ENCODE measurements around the gene ANKS1A.

The ANKS1A gene

GRCh38 chr6:34961574-34961973 lies 72.5 kb downstream of the ANKS1A start:
- no peak for DNase-seq (ENCODE audit: low read depth)
- H3K4me3 ChIP-seq (ENCODE audit: low read depth, low read length), result no peak overlapping the region
- TF ChIP-seq CTCF (conservative IDR thresholded peaks at IDR 0.05; ENCODE audit: low read depth, low read length), result no peak

- no peak for TF ChIP-seq CTCF (conservative IDR thresholded peaks at IDR 0.05; ENCODE audit: low read depth, low read length)
- DNase-seq (ENCODE audit: low read depth), result no peak
- no peak overlapping the region for H3K4me3 ChIP-seq (ENCODE audit: low read depth, low read length)
Observed at GRCh38 chr6:34964564-34964963, 75.5 kb downstream of the ANKS1A start.

DNA sequence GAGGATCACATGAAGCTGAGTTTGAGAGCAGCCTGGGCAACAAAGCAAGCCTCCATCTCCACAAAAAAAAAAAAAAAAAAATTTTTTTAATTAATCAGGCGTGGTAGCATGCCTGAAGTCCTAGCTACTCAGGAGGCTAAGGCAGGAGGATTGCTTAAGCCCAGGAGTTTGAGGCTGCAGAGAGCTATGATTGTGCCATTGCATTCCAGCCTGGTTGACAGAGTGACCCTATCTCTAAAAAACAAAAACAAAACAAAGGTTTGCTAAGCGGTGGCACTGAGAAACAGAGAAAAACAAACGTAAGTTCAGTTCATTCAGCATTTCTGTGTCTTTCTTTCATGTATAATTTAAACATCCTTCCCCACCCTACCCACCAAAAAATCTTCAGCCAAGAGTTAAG lies 78.4 kb downstream of the ANKS1A start:
- DNase-seq (ENCODE audit: low read depth), result no peak
- no peak overlapping the region for H3K4me3 ChIP-seq (ENCODE audit: low read depth, low read length)
- no peak for TF ChIP-seq CTCF (conservative IDR thresholded peaks at IDR 0.05; ENCODE audit: low read depth, low read length)

GRCh38 chr6:34969662-34970265 lies 80.7 kb downstream of the ANKS1A start:
- H3K4me3 ChIP-seq (ENCODE audit: low read depth, low read length), result no peak overlapping the region
- TF ChIP-seq CTCF (conservative IDR thresholded peaks at IDR 0.05; ENCODE audit: low read depth, low read length), result no peak
- DNase-seq (ENCODE audit: low read depth), result peak; percentile 30

DNA sequence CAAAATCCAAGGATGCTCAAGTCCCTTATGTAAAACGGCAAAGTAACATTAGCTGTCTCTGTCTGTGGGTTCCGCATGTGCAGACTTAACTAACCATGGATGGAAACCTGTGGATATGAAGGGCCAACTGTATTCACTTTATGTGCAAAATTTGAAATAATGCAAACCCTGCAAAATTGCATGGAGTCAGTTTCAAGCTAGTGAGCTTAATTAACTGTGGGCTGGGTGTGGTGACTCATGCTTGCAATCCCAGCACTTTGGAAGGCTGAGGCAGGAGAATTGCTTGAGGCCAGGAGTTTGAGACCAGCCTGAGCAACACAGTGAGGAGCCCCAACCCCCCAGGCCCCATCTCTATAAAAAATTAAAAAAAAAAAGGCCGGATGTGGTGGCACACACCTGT lies 81.4 kb downstream of the ANKS1A start:
- H3K4me3 ChIP-seq (ENCODE audit: low read depth, low read length), result no peak overlapping the region
- no peak for TF ChIP-seq CTCF (conservative IDR thresholded peaks at IDR 0.05; ENCODE audit: low read depth, low read length)
- DNase-seq (ENCODE audit: low read depth), result no peak

- DNase-seq (ENCODE audit: low read depth), result peak; percentile 91
- TF ChIP-seq CTCF (conservative IDR thresholded peaks at IDR 0.05; ENCODE audit: low read depth, low read length), result no peak
- H3K4me3 ChIP-seq (ENCODE audit: low read depth, low read length), result no peak overlapping the region
Observed at GRCh38 chr6:34970957-34971356, 81.9 kb downstream of the ANKS1A start.

DNA sequence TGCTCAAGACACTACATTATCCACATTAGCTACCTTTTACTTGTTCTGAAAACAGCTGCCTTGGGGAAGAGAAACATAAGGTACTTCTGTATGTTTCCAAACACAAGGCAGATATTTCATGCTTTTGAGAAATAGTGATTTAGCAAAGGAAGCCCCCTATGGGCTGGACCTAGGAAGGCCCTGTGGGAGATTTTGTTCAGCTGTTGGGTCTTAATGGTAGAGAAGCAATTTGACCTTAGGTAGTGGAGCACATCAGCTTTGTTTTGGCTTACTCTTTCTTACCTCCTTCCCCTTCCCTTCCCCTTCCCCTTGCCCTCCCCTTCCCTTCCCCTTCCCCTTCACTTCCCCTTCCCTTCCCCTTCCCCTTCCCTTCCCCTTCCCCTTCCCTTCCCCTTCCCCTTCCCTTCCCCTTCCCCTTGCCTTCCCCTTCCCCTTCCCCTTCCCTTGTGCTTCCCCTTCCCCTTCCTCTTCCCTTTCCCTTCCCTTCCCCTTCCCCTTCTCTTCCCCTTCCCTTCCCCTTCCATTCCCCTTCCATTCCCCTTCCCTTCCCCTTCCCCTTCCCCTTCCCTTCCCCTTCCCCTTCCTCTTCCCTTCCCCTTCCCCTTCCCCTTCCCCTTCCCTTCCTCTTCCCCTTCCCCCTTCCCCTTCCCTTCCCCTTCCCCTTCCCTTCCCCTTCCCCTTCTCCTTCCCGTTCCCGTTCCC lies 84.6 kb downstream of the ANKS1A start:
- peak; percentile 28 for DNase-seq (ENCODE audit: low read depth)
- TF ChIP-seq CTCF (conservative IDR thresholded peaks at IDR 0.05; ENCODE audit: low read depth, low read length), result peak; percentile 46
- H3K4me3 ChIP-seq (ENCODE audit: low read depth, low read length), result no peak overlapping the region

Measured in choroid plexus epithelial cell (primary cell).